Pericardium fibroblast (primary cell): Measurements from ENCODE around the gene SERP1. TPM values are rescaled to one million over a fixed set of nuclear protein-coding genes. Genes with fewer than 3 reads are reported as not detected.

Source experiments
- total RNA-seq: library from RNA; depleted of rRNA; stranded (reverse); fragments of >200 nt; gene quantifications from 2 replicates; pipeline ENCODE4 v1.2.3, GENCODE V29; 2015

Gene SERP1
- 153 and 286 TPM in 2 replicates for total RNA-seq

DNA sequence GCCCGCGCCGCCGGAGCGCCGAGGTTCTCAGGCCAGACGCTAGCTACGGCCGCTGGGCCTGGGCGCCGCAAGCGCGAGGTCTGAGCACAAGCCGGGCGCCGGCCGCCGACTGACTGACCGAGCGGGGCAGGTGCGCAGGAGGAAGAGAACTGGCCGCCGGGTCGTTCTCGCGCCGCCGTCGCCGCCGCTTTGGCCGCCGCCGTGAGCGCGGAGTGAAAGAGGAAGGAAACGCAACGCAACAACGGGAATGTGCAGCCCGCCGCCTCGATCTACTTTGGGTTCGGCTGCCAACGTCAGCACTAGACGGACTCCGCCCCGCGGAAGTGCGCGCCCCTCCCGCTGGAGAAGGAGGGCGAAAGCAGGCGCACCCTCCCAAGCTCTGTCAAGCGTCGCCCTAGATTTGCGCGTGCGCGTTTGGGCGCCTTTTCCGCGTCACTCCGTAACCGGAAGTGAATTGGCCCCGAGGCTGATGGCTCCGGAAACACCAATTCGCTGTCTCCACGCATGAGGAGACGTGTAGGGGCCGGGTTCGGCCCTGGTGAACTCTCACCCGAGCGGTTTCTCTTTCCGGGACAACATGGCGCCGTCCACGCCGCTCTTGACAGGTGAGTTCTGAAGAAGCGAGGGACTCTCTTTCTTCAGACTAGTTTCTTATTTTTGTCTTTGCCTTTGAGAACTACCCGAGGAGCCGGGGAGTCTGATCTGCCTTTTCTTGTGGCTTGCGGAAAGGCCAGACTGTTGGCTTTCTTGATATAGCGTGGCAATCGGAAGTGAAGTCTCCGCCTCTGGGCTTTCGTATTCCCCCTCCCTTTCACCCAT is at the start of gene SERP1, which contains the start of gene EIF2A:
TSS of gene SERP1 (minus strand) at position 271 of the 819 bp plus-strand sequence. CDS start 361 bp downstream, outside the sequence.
TSS of gene EIF2A (plus strand) at position 562 of the 819 bp plus-strand sequence. CDS start at position 578, 16 bp downstream.

Other genes with a start within 250 kb of the SERP1 start
- gene TSC22D2, start 138.2 kb downstream of the SERP1 start, total RNA-seq, result 5.9 and 6.8 TPM in 2 replicates
- 114 and 154 TPM in 2 replicates for gene EIF2A, start 291 bp upstream of the SERP1 start, total RNA-seq
- gene SELENOT, start 56.8 kb upstream of the SERP1 start, total RNA-seq, result 66.7 and 76.8 TPM in 2 replicates
- not detected in 2 replicates for gene ERICH6, start 157.4 kb upstream of the SERP1 start, total RNA-seq
- 56.9 and 57.4 TPM in 2 replicates for gene SIAH2, start 216.7 kb upstream of the SERP1 start, total RNA-seq